Stimulated activated CD8-positive, alpha-beta memory T cell treated with anti-CD3 and anti-CD28 coated beads, Interleukin-4, amount 100 ng/mL, for 4 hours (primary cell): ENCODE data around the gene SPOUT1.
"Not testable (repeated sequence)": the region's sequence is repeated elsewhere in the genome, so short reads cannot be mapped to it uniquely, and the experiment has no call there.

Experiments
- DNase-seq, 2 donors: peaks; one replicate each; pipeline ENCODE4 v3.0.0-alpha.2; 2020; ENCODE audit warnings: low read depth in 2 of 2, low spot score in 1 of 2

The SPOUT1 gene

GRCh38 chr9:128829477-128830251 lies at the start of gene SPOUT1:
Gene SPOUT1 (minus strand): TSS chr9:128829794. CDS start chr9:128829780, 14 bp downstream.
- peak; percentile 79 to 84 for DNase-seq

- DNase-seq: no peak
These were observed 48.3 kb upstream of the SPOUT1 start for GRCh38 chr9:128877852-128878251.

GRCh38 chr9:128870941-128871265 lies 41.3 kb upstream of the SPOUT1 start:
- not testable (repeated sequence) for DNase-seq

GRCh38 chr9:128870128-128870940 lies 40.7 kb upstream of the SPOUT1 start:
- DNase-seq: no peak

GRCh38 chr9:128863647-128864046 lies 34.1 kb upstream of the SPOUT1 start:
- peak; percentile 64 to 84 for DNase-seq

- no peak for DNase-seq
These were observed 32.8 kb upstream of the SPOUT1 start for GRCh38 chr9:128862401-128862851.

- DNase-seq: no peak
These were observed 31.9 kb upstream of the SPOUT1 start for GRCh38 chr9:128861501-128861900.

GRCh38 chr9:128860937-128861336 lies 31.3 kb upstream of the SPOUT1 start:
- DNase-seq: no peak

GRCh38 chr9:128858476-128858875 lies 28.9 kb upstream of the SPOUT1 start:
- not testable (repeated sequence) for DNase-seq

GRCh38 chr9:128854454-128854853 lies 24.9 kb upstream of the SPOUT1 start:
- DNase-seq: not testable (repeated sequence)

- DNase-seq: not testable (repeated sequence)
These were observed 23.1 kb upstream of the SPOUT1 start for GRCh38 chr9:128852646-128853045.

GRCh38 chr9:128851779-128852600 lies 22.4 kb upstream of the SPOUT1 start:
- not testable (repeated sequence) for DNase-seq

- not testable (repeated sequence) for DNase-seq
These were observed 21.4 kb upstream of the SPOUT1 start for GRCh38 chr9:128851024-128851423.

GRCh38 chr9:128847803-128848202 lies 18.2 kb upstream of the SPOUT1 start:
- no peak for DNase-seq

- DNase-seq: no peak
These were observed 17.1 kb upstream of the SPOUT1 start for GRCh38 chr9:128846680-128847030.

GRCh38 chr9:128845186-128845931 lies 15.8 kb upstream of the SPOUT1 start:
- no peak for DNase-seq

- not testable (repeated sequence) for DNase-seq
These were observed 13.6 kb upstream of the SPOUT1 start for GRCh38 chr9:128843171-128843570.

- no peak for DNase-seq
These were observed 12.3 kb upstream of the SPOUT1 start for GRCh38 chr9:128841694-128842492.

- DNase-seq: no peak
These were observed 10.9 kb upstream of the SPOUT1 start for GRCh38 chr9:128840524-128840923.

GRCh38 chr9:128838338-128838737 lies 8.7 kb upstream of the SPOUT1 start:
- DNase-seq: no peak
